ENCODE measurements around the gene DPH2.

DNA sequence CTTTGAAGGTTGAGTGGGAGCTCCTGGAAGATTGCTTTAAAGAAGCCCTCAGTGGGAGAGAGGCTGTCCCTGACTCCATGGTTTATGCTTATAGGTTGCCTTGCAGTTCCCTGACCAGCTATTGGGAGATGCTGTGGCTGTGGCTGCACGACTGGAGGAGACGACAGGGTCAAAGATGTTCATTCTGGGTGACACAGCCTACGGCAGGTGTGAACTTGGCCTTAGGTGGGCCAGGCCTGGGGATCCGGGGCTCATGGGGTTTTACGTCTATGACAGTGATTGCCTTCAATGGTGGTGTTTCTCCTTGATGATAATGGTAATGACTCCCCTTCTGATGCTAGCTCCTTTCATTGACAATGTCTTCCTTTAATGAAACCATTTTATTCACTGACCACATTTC, 692 bp downstream of the DPH2 start:
- TF ChIP-seq, protein P1, sequence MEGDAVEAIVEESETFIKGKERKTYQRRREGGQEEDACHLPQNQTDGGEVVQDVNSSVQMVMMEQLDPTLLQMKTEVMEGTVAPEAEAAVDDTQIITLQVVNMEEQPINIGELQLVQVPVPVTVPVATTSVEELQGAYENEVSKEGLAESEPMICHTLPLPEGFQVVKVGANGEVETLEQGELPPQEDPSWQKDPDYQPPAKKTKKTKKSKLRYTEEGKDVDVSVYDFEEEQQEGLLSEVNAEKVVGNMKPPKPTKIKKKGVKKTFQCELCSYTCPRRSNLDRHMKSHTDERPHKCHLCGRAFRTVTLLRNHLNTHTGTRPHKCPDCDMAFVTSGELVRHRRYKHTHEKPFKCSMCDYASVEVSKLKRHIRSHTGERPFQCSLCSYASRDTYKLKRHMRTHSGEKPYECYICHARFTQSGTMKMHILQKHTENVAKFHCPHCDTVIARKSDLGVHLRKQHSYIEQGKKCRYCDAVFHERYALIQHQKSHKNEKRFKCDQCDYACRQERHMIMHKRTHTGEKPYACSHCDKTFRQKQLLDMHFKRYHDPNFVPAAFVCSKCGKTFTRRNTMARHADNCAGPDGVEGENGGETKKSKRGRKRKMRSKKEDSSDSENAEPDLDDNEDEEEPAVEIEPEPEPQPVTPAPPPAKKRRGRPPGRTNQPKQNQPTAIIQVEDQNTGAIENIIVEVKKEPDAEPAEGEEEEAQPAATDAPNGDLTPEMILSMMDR (IDR thresholded peaks at IDR 0.05): no peak
- no peak for TF ChIP-seq POLR2A (IDR thresholded peaks at IDR 0.05)

All from uterus (tissue), 2 donors.